ENCODE measurements around the gene PCAT7. TPM values are rescaled to one million over a fixed set of nuclear protein-coding genes. Genes with fewer than 3 reads are reported as not detected.
"Not testable (repeated sequence)": the region's sequence is repeated elsewhere in the genome, so short reads cannot be mapped to it uniquely, and the experiment has no call there.

The PCAT7 gene
- total RNA-seq, 1 donor from 2014 or later, result not detected

DNA sequence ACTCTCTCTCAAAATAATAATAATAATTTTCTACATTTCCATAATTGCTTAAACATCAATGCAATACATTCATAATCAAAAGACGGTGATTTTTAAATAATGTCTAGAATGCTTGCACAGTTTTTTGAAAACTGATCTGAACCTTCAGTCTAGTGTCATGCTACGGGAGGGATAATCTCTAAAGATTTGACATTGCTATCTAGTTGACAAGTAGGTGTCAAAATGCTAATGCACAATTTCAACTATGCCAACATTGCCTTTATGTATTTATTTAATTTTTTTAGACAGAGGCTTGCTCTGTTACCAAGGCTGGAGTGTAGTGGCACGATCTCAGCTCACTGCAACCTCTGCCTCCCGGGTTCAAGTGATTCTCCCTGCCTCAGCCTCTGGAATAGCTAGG is 16.0 kb upstream of the PCAT7 start:
- H3K27me3 Mint-ChIP-seq, result no peaks in the 10 kb centered on the region
- H3K4me3 Mint-ChIP-seq, result no peak overlapping the region
- no peak overlapping the region for H3K27ac Mint-ChIP-seq
- intact Hi-C loops (cut with micrococcal nuclease), result no loop called here
- no peaks in the 10 kb centered on the region for H3K9me3 Mint-ChIP-seq
- no peaks in the 10 kb centered on the region for H3K4me1 Mint-ChIP-seq
- H3K36me3 Mint-ChIP-seq (ENCODE audit: low read depth), result no peaks in the 10 kb centered on the region
- DNase-seq, result no peak

DNA sequence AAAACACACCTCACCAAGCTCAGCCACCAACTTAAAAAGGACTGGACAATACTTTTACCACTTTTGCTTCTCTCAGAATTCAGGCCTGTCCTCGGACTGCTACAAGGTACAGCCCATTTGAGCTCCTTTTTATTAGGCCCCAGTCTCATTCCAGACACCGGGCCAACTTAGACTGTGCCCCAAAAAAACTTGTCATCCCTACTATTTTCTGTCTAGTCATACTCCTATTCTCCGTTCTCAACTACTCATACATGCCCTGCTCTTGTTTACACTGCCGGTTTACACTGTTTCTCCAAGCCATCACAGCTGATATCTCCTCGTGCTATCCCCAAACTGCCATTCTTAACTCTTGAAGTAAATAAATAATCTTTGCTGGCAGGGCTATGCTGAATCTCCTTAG is 10.5 kb upstream of the PCAT7 start:
- H3K27ac Mint-ChIP-seq; H3K9me3 Mint-ChIP-seq; H3K4me3 Mint-ChIP-seq; intact Hi-C loops (cut with micrococcal nuclease); DNase-seq; H3K4me1 Mint-ChIP-seq; H3K36me3 Mint-ChIP-seq (ENCODE audit: low read depth): not testable (repeated sequence)
- H3K27me3 Mint-ChIP-seq, result peaks cover 19% of the 10 kb centered on the region

DNA sequence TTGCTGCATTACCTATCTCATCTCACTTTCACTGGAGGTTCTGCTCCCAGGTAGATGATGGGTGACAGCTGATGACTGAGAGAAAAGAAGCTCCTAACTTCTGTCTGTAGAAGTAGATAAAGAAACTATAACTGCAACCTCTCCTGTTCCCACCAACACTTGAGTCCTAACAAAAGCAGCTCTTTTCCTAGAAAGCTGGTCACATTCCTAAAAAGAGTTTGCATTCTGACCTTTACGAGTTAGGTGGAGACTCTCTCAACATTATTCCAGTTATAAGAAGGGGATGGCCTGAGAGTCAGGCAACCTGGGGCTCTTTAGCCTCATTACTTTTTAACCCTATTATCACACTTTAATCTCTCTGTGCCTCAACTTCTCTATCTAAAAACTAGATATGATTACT is 8.9 kb upstream of the PCAT7 start:
- H3K27me3 Mint-ChIP-seq, result peaks cover 29% of the 10 kb centered on the region
- intact Hi-C loops (cut with micrococcal nuclease), result no loop called here
- no peaks in the 10 kb centered on the region for H3K4me1 Mint-ChIP-seq
- no peaks in the 10 kb centered on the region for H3K9me3 Mint-ChIP-seq
- no peak overlapping the region for H3K27ac Mint-ChIP-seq
- no peak for DNase-seq
- no peaks in the 10 kb centered on the region for H3K36me3 Mint-ChIP-seq (ENCODE audit: low read depth)
- H3K4me3 Mint-ChIP-seq, result no peak overlapping the region

DNA sequence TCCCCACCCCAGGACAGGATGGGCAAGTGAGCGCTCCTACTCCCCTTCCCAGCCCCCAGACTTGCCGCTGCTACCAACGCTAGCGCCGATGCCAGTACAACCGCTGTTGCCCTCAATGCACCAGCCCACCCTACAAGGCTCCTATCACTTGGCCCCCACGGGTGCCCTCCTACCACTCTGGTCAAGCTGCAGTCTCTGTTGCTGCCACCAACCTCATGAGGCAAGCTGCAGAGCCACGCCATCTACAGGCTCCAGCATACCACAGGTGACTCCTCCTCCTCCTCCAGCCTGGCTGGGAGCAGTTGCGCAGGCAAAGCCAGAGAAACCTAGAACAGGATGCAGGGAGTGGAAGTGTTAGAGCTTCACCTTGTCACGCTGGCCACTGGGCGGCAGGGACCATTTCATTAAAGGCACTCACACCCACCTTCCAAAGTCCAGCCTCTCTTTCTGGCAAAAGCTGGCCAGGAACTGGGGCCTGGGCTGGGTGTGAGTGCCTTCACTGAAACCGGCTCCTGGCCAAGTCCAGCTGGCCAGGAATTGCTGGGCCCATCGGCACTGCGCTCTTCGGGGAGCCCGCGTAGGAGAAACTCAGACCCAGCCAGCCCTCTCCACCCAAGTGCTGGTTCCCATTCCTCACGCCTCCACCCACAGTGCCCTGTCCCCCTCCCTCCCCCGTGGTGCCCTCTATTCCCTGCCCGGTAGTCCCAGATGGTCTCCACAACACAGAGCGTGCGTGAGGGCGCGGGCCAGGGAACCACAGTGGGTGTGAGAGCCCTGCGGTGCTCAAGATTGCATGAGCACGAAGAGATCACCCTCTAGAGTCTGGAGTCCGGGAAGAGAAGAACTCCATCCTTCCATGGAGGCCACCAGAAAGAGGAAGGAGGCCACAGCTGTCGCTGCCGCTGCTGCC is 1.6 kb upstream of the PCAT7 start:
- no peak overlapping the region for H3K4me3 Mint-ChIP-seq
- no peaks in the 10 kb centered on the region for H3K36me3 Mint-ChIP-seq (ENCODE audit: low read depth)
- H3K27ac Mint-ChIP-seq, result no peak overlapping the region
- intact Hi-C loops (cut with micrococcal nuclease), result no loop called here
- H3K4me1 Mint-ChIP-seq, result no peaks in the 10 kb centered on the region
- H3K27me3 Mint-ChIP-seq, result peaks cover 33% of the 10 kb centered on the region
- DNase-seq, result no peak
- no peaks in the 10 kb centered on the region for H3K9me3 Mint-ChIP-seq

DNA sequence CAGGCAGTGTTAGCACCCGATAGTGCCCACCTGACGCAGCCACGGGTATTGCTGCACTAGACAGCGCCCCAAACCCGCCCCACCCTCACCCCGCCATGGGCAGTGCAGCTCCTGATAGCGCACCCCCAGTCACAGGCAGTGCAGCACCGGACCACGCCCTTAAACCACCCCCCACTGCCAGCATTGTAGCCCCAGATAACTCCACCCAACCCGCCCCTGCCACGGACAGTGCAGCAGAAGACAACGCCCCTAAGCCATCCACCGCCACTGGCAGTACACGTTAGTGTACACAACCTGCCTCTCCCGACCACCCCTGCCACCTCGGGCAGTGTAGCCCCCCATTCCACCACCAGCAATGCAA is 825 bp upstream of the PCAT7 start:
- no peak for DNase-seq
- no peaks in the 10 kb centered on the region for H3K9me3 Mint-ChIP-seq
- no peak overlapping the region for H3K27ac Mint-ChIP-seq
- H3K4me3 Mint-ChIP-seq, result no peak overlapping the region
- H3K4me1 Mint-ChIP-seq, result no peaks in the 10 kb centered on the region
- no peaks in the 10 kb centered on the region for H3K36me3 Mint-ChIP-seq (ENCODE audit: low read depth)
- H3K27me3 Mint-ChIP-seq, result peaks cover 29% of the 10 kb centered on the region
- intact Hi-C loops (cut with micrococcal nuclease), result loop anchor here (2.0 kb wide), 1 partner anchor 49 kb away; no protein-coding TSS in a partner anchor

DNA sequence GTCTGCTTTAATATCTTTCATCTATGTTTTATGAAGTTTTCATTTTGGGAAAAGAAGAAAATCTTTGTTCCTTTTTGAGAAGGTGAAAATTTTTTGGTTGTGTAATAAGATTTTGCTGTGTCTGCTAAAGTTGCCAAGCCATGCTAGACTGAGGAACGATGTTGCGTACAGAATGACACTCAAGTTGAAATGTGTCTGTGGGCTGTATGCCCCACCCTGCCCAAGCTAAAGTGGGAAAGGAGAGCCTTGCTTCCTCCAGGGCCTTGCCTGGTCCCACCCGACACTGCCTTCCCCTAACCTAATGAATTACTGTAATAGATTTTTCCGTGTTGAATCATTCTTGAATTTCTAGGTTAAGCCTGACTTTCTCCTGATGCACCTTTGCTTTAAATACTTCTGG is 2.5 kb downstream of the PCAT7 start:
- no peak for DNase-seq
- intact Hi-C loops (cut with micrococcal nuclease), result no loop called here
- peaks cover 11% of the 10 kb centered on the region for H3K27me3 Mint-ChIP-seq
- no peaks in the 10 kb centered on the region for H3K9me3 Mint-ChIP-seq
- H3K36me3 Mint-ChIP-seq (ENCODE audit: low read depth), result no peaks in the 10 kb centered on the region
- H3K4me3 Mint-ChIP-seq, result no peak overlapping the region
- H3K4me1 Mint-ChIP-seq, result no peaks in the 10 kb centered on the region
- H3K27ac Mint-ChIP-seq, result no peak overlapping the region

DNA sequence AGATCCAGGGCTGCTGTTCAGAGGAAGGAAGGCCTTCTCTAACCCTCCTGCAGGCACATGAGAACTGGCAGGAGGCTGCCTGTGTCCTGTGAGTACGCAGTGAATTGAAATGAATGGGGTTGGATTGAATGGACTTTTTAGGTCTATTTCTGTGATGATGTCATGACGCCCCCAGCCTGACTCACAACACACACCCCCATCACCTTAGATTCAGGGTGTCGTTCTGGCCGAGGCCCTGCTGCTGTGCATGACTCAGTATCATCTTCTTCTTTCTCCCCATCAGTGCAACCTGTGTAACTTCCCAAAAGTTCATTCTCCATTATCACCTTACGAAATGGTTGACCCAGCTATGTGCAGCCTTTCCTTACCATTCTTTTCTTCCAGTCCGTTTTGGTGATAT is 5.4 kb downstream of the PCAT7 start:
- Mint-ChIP-seq H3K36me3 (ENCODE audit: low read depth) (no peaks in the 10 kb centered on the region), H3K4me1 (no peaks in the 10 kb centered on the region), H3K9me3 (no peaks in the 10 kb centered on the region), H3K27ac (no peak overlapping the region), H3K4me3 (no peak overlapping the region), H3K27me3 (peaks cover 14% of the 10 kb centered on the region)
- DNase-seq, result no peak
- intact Hi-C loops (cut with micrococcal nuclease), result no loop called here

DNA sequence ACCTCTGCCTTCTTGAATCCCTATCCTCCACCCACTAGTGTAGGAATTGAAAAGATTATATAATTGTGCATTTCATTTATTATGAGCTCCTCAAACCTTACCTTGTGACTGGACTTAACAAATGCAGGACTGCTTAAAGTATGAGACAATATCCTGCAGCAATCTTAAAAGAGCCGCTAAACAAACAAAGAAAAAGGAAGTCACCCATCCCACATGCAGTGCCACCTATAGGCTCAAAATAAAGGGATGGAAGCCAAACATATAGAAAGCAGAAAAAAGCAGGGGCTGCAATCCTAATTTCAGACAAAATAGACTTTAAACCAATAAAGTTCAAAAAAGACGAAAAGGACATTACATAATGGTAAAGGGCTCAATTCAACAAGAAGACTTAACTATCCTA is 8.7 kb downstream of the PCAT7 start:
- DNase-seq, result no peak
- Mint-ChIP-seq H3K27ac (no peak overlapping the region), H3K9me3 (no peaks in the 10 kb centered on the region), H3K4me1 (no peaks in the 10 kb centered on the region), H3K27me3 (peaks cover 7% of the 10 kb centered on the region), H3K36me3 (ENCODE audit: low read depth) (no peaks in the 10 kb centered on the region), H3K4me3 (no peak overlapping the region)
- intact Hi-C loops (cut with micrococcal nuclease), result no loop called here

DNA sequence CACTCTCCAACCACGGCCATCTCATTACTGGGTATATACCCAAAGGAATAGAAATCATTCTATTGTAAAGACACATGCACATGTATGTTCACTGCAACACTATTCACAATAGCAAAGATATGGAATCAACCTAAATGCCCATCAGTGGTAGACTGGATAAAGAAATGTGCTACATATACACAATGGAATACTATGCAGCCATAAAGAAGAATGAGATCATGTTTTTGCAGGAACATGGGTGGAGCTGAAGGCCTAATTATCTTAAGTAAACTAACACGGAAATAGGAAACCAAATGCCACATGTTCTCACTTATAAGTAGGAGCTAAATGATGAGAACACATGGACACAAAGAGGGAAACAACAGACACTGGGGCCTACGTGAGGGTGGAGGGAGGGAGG is 9.4 kb downstream of the PCAT7 start:
- H3K27me3 Mint-ChIP-seq; H3K4me3 Mint-ChIP-seq; DNase-seq; H3K4me1 Mint-ChIP-seq; H3K27ac Mint-ChIP-seq; intact Hi-C loops (cut with micrococcal nuclease); H3K36me3 Mint-ChIP-seq (ENCODE audit: low read depth); H3K9me3 Mint-ChIP-seq: not testable (repeated sequence)

DNA sequence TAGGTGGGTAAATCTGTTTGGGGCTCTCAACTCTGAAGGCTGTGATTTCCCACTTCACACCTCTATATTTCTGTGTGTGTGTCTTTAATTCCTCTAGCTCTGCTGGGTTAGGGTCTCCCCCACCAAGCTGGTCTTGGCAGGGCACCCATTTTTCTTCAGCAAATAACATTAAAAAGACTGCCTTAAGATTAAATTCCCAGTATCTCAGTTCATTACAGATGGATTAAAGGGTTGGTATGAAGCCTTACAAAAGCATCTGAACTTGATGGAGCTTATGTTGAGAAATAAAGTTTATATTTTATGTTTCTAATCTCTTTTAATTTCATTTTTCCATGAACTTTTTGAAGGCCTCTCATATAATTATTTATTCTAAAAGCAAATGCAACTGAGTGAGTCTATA is 11.7 kb downstream of the PCAT7 start:
- DNase-seq, result no peak
- H3K36me3 Mint-ChIP-seq (ENCODE audit: low read depth), result no peaks in the 10 kb centered on the region
- H3K4me1 Mint-ChIP-seq, result no peaks in the 10 kb centered on the region
- H3K27ac Mint-ChIP-seq, result no peak overlapping the region
- H3K4me3 Mint-ChIP-seq, result no peak overlapping the region
- intact Hi-C loops (cut with micrococcal nuclease), result no loop called here
- H3K27me3 Mint-ChIP-seq, result peaks cover 7% of the 10 kb centered on the region
- no peaks in the 10 kb centered on the region for H3K9me3 Mint-ChIP-seq

DNA sequence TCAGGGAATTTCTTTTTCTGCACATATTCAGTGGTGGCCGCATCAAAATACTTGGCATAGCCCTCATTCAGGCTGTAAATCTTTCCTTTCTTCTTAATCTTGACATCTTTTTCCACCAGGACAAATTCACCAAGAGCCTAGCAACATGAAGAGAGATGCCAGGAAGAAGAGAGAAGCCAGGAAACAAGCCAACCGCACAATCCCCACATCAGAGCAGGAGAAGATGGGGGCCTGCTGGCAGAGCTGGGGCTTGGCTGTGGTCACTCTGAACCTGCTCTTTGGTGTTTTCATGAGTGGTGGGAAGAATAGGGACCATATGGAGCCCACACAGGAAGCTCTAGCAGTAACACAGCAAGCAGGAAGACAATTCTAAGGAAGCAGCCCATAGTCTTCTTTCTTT is 12.4 kb downstream of the PCAT7 start:
- no peak for DNase-seq
- no peak overlapping the region for H3K27ac Mint-ChIP-seq
- no peaks in the 10 kb centered on the region for H3K9me3 Mint-ChIP-seq
- H3K4me3 Mint-ChIP-seq, result no peak overlapping the region
- intact Hi-C loops (cut with micrococcal nuclease), result no loop called here
- H3K36me3 Mint-ChIP-seq (ENCODE audit: low read depth), result no peaks in the 10 kb centered on the region
- H3K27me3 Mint-ChIP-seq, result peaks cover 9% of the 10 kb centered on the region
- H3K4me1 Mint-ChIP-seq, result no peaks in the 10 kb centered on the region

DNA sequence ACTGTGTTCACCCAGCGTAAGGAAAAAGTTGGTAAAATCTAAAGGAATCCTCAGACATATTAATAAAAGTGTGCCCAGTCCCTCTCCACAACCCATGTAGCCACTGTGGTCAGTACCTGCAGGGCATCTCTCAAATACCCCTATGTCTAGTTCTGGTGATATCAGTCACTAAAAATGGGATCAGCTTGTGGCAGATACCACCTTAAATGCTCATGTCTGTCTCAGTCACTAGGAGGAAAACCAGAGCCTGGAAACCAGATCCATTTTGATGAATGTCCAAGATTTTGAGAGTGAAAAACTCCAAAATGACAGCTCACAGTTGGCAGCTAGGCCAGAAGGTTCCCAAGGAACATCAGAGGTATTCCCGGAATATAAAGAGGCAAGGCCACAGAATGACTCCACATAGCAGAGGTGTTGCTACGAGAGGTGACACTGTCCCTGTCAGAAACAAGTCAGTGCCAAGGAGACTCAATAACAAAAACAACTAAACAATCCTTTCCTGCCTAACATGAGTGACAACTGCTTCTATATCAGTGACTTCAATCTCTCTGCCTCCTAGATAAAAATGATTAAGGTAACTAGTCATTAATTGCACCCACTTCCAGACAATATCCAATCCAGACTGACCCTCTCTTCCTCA is 13.5 kb downstream of the PCAT7 start:
- Mint-ChIP-seq H3K36me3 (ENCODE audit: low read depth) (no peaks in the 10 kb centered on the region), H3K9me3 (no peaks in the 10 kb centered on the region), H3K27ac (no peak overlapping the region), H3K4me3 (no peak overlapping the region), H3K27me3 (peaks cover 11% of the 10 kb centered on the region), H3K4me1 (no peaks in the 10 kb centered on the region)
- intact Hi-C loops (cut with micrococcal nuclease), result no loop called here
- no peak for DNase-seq

DNA sequence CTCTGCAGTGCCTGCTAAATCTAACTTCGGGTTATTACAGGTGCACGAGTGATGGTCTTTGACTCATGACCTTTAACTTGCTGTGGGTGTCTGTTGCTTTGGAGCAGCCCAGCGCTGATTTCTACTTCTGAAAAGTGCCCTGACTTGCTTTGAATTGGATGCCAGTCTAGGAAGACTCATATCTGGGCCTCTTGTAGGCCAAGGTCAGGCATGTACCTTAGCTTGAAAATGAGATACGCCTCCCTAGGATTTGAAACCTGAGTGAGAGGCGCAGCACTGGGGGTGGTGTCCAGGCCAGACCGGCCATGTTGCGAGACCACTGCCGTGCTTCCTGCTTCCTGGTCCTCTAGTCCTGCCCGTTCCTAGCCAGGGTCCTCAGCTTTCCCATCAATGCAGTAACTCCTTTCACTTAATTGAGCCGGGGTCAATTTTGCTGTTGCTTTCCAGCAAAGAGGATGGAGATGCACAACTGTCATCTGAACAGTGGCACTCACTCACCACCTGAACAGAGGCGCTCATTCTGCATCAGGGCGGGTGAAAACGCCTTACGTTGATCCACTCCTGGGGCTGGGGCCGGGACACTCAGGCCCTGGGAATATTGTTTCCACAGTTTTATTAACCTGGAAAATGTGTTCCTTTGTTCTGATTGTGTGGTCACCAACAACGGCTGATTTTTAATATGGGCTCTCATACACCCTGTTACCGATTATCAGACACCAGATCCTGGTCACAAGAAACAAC is 14.3 kb downstream of the PCAT7 start:
- intact Hi-C loops (cut with micrococcal nuclease), result no loop called here
- Mint-ChIP-seq H3K27ac (no peak overlapping the region), H3K9me3 (no peaks in the 10 kb centered on the region), H3K36me3 (ENCODE audit: low read depth) (no peaks in the 10 kb centered on the region), H3K4me1 (no peaks in the 10 kb centered on the region), H3K27me3 (peaks cover 11% of the 10 kb centered on the region), H3K4me3 (no peak overlapping the region)
- no peak for DNase-seq

DNA sequence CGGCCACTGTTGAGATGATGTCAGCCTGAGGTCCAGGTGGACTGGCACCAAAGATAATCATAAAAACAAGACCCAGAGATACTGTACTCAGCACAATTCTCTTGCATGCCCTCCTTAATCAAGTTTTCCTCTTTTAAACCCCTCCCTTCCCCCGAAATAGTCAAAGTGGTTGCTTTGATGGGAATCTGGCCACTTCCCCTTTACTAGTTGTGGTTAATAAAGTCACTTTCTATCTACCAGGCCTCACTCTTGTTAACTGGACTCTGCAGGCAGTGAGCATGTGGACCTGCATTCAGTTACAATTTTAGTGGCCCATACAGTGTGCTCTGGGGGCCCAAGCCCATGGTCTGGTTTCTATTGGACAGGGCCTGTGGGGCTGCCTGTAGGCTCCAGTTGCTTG is 21.2 kb downstream of the PCAT7 start:
- intact Hi-C loops (cut with micrococcal nuclease), result no loop called here
- Mint-ChIP-seq H3K4me3 (no peak overlapping the region), H3K9me3 (no peaks in the 10 kb centered on the region), H3K36me3 (ENCODE audit: low read depth) (no peaks in the 10 kb centered on the region), H3K27ac (no peak overlapping the region), H3K4me1 (peaks cover 5% of the 10 kb centered on the region), H3K27me3 (peaks cover 16% of the 10 kb centered on the region)
- no peak for DNase-seq

Measured in activated CD4-positive, alpha-beta T cell treated with anti-CD3 and anti-CD28 coated beads, Interleukin-2, amount 10 ng/mL, durations not matched to agents 24 days and 14 days (primary cell).